ENCODE measurements around the gene G0S2.
"Not testable (repeated sequence)": the region's sequence is repeated elsewhere in the genome, so short reads cannot be mapped to it uniquely, and the experiment has no call there.

The G0S2 gene

DNA sequence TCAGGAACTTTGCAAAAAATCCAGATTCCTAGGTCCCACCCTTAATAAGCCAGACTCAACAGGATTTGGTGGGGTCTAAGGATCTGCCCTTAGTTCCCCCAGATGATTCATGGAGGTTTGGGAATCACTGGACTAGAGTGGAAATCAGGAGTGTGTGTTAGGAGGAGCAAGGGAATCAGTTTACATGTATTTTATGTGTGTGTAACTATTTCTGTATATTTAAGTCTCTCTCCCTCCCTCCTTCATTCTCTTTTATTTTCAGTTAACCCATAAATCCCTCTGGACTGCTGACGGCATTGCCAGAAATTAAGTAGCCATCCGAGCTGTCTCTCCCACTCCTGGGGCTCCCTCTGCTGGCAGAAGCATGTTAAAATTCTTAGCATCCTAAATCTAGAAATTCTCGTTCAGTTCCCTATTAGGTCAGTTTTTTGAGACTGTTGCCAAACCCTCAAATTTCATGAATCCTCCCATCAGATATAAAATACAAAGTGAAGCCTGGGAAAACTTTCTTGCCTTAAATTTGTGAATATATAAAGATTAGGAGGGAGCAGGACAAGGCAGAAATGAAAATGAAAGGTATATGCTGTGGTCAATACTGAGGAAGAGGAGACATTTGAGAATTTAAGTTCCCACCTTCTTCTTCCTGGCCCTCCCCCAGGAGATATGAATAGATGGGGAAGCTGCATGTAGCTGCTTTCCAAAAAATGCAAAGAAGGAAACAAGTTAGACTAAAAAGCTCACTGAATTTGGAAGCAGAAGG, 17.7 kb downstream of the G0S2 start:
- DNase-seq (ENCODE audit: low read depth) = peak; percentile 30
- TF ChIP-seq, protein P1, sequence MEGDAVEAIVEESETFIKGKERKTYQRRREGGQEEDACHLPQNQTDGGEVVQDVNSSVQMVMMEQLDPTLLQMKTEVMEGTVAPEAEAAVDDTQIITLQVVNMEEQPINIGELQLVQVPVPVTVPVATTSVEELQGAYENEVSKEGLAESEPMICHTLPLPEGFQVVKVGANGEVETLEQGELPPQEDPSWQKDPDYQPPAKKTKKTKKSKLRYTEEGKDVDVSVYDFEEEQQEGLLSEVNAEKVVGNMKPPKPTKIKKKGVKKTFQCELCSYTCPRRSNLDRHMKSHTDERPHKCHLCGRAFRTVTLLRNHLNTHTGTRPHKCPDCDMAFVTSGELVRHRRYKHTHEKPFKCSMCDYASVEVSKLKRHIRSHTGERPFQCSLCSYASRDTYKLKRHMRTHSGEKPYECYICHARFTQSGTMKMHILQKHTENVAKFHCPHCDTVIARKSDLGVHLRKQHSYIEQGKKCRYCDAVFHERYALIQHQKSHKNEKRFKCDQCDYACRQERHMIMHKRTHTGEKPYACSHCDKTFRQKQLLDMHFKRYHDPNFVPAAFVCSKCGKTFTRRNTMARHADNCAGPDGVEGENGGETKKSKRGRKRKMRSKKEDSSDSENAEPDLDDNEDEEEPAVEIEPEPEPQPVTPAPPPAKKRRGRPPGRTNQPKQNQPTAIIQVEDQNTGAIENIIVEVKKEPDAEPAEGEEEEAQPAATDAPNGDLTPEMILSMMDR (conservative IDR thresholded peaks at IDR 0.05; ENCODE audit: low read depth, low read length) = peak; percentile 86
- H3K4me3 ChIP-seq (ENCODE audit: low read length) = no peak overlapping the region

DNA sequence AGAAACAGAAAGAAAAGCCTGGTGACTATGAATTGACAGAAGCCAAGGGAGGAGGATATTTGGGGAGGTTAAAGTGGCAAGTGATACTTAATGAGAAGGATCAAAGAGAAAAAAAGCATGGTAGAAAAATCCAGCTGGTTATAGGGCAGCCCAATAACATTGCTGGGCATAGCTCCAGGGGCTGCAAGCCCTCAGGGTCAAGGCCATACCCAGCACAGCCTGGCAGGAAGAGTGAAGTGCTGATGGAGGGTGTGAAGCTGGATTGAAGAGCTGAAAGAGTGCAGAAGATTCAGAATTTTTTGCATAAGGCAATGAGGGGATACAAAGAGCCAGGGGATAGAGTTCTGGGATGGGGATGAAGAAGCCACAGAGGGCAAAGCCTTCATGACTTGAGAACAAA, 21.5 kb downstream of the G0S2 start:
- no peak for DNase-seq (ENCODE audit: low read depth)
- H3K4me3 ChIP-seq (ENCODE audit: low read length) = no peak overlapping the region
- TF ChIP-seq, protein P1 (conservative IDR thresholded peaks at IDR 0.05; ENCODE audit: low read depth, low read length) = no peak

DNA sequence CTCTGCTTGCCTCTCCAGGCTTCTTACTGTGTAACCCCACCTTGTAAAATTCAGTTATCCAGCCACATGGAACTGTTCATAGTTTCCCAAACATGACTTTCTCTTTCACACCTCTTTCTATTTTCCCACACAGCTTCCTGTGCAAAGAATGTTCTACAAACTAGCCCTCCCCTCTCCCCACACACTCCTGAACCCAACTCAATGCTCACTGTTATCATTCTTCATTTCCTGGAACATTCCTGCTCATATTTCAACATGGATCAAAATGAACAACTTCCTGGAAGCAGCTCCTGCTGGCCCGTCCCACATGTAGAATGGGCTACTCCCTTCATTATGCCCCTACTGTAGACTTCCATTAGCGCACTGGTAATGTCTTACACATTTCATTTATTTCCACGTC, 21.9 kb downstream of the G0S2 start:
- H3K4me3 ChIP-seq (ENCODE audit: low read length) = no peak overlapping the region
- TF ChIP-seq, protein P1 (conservative IDR thresholded peaks at IDR 0.05; ENCODE audit: low read depth, low read length) = no peak
- no peak for DNase-seq (ENCODE audit: low read depth)

GRCh38 chr1:209700686-209701085, 25.5 kb downstream of the G0S2 start:
- not testable (repeated sequence) for H3K4me3 ChIP-seq (ENCODE audit: low read length); DNase-seq (ENCODE audit: low read depth)

- TF ChIP-seq, protein P1 (conservative IDR thresholded peaks at IDR 0.05; ENCODE audit: low read depth, low read length) = no peak
- no peak for DNase-seq (ENCODE audit: low read depth)
- no peak overlapping the region for H3K4me3 ChIP-seq (ENCODE audit: low read length)
These were observed 27.6 kb downstream of the G0S2 start for GRCh38 chr1:209702832-209703231.

DNA sequence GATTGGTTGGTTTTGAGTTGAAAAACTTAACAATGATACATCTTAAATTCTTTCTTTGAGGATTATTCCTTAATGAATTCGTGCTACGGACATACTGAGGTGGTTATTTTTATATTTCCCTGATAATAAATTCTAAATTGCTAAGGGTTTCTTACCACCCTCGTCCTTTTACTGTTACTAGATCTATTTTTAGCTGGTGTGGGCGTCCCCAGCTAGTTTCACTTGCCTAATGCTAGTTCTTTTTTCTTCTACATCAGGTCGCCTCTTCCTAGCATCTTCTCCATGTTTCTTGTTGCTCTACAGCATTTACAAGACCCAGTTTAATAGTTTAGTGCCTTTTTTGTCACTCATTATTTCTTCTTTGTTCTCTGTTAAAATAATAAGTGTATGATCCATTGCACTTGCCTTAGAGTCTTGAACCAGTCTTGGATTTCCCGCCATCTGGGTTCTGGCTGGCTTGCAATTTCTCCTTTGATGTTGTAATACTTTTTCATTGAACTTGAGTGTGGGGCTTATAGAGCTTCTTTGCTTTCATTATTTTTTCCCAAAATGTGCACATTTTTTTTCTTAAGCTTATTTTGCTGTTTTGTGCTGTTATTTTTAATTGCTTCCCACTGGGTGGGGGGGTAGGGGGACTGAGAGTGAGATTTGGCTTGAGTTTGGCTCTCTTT, 28.8 kb downstream of the G0S2 start:
- no peak for DNase-seq (ENCODE audit: low read depth)
- TF ChIP-seq, protein P1 (conservative IDR thresholded peaks at IDR 0.05; ENCODE audit: low read depth, low read length) = no peak
- no peak overlapping the region for H3K4me3 ChIP-seq (ENCODE audit: low read length)

- TF ChIP-seq, protein P1 (conservative IDR thresholded peaks at IDR 0.05; ENCODE audit: low read depth, low read length) = no peak
- H3K4me3 ChIP-seq (ENCODE audit: low read length) = no peak within 1 kb of the TSS
- no peak for DNase-seq (ENCODE audit: low read depth)
These were observed 29.4 kb downstream of the G0S2 start, which contains the start of gene HSD11B1 for GRCh38 chr1:209704584-209704983. Gene HSD11B1, plus strand, starts transcription at chr1:209704846. Its CDS starts 97 bp downstream, at chr1:209704943.

Measured in retinal pigment epithelial cell (primary cell).